Limb (tissue), 2 donors: Measurements from ENCODE around the gene CNOT2.

Experiments
- DNase-seq, 2 donors: peaks; one replicate each; pipeline ENCODE4 v3.0.0-alpha.2; 2016; ENCODE audit errors: extremely low spot score in 2 of 2

Gene CNOT2

GRCh38 chr12:70251226-70251625 is 8.0 kb downstream of the CNOT2 start:
- no peak for DNase-seq

DNA sequence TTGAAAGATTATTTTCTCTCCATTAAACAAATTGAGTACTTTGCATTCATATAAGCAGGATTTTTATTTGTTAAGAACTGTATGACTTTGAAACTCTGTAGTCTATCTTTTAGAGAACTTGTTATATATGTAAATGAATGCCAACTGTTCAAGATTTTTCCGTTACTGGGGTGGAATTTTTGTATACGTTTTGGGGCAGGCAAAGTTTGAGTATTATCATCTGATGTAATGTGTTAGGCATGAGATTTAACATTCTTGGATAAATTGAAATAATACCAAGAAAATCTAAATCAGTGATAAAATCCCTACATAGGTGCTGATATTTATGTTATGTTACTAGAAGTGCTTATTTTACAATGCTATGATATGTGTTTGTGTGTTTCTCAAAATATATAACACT is 8.4 kb downstream of the CNOT2 start:
- no peak for DNase-seq

- DNase-seq: no peak
Observed at GRCh38 chr12:70252832-70253231, 9.6 kb downstream of the CNOT2 start.

DNA sequence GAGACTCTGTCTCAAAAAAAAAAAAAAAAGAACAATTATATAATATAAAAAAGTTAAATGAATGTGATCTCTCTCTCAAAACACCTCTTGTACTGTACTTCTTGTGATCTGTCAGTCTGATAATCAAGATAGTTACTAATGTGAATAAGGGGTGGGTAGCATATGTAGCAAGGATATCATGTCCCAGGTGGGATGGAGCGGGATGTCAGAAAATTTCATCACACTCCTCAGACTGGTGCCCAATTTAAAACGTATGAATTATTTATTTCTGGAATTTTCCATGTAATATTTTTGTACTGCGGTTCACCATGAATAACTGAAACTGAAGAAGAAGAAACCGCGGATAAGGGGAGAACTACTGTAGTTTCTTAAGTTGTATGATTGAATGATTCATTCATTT is 11.0 kb downstream of the CNOT2 start:
- DNase-seq: no peak

DNA sequence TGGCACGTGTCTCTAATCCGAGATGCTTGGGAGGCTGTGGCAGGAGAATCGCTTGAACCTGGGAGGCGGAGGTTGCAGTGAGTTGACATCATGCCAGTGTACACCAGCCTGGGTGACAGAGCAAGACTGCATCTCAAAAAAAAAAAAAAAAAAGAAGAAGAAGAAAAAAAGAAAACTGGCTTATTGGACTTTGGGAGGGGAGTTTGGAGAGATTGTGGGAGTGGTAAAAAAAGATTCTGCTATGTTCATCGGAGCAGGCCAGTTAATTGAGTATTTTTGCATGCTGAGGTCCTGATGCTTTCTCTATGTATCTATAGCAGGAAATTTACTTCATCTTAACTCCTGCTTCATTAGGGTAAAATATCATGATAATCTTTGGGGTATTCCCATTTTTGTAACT is 11.6 kb downstream of the CNOT2 start:
- no peak for DNase-seq

DNA sequence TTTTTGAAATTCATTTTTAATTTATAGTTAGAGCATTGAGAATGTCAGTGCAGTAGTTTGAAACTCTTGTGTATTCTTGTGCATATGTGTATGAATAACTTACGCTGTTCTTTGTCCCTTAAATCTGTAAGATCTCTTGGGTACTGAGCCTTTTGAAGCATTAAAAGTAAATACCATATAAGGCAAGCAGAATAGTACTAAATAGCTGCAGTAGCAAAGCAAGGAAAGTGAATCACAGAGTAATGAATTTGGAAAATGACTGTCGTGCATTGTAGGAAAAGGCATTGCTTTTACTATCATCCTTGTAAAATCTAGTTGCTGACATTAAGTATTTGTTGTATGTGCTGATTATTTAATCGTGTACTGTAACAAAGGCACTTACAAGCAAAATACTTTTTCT is 12.1 kb downstream of the CNOT2 start:
- DNase-seq: no peak

- DNase-seq: no peak
Observed at GRCh38 chr12:70258605-70259403, 15.6 kb downstream of the CNOT2 start.

DNA sequence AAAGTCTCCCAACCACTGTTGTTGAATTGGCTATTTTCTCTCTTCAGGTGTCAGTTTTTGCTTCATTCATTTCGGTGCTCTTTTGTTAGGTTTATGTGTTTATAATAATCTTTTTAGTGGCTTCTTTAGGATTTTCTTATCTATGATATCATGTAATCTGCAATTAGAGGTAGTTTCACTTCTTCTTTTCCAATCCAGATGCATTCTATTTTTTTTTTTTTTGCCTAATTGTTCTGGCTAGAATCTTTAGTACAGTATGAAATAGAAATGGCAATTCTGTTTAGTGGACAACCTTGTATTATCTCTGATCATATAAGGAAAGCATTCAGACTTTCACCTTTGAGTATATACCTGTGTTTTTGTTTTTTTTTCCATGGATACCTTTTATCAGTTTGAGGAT is 17.4 kb downstream of the CNOT2 start:
- no peak for DNase-seq

DNA sequence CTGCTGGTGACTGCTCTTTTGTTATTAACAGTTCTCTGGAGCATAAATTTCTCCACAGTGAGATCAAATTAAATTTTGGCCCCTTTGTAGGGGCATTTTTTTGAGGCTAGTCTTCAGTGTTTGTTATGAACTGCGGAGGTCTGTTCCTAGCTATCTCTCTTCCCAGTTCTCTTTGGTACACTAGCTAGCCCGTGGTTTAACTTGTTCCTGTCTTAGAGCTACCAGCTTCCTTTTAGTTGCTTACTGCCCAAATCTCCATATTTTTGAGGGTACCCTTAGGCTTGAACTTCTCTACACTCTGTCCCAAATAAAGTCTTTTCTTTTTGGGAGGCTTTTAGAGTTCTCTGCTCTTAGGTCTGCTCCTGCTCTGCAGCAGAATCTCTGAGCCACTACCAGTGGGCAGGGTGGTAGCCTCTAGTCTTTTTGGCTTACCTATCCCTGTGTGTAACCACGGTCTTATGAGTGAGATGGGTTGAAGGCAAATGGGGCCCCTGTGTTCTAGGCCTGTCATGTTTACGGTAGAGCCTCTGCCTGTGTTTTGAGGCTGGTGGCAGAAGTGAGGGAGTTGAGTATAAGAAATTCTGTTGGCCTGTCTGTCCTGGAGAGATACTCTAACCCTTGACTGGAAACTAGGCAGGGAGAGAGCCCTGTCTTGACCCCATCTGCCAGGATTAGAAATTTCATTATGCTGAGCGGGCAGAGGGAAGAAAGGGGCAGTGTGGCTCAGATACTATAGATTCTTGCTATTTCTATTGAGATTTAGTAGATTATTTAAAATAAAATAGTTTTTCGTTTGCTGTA is 21.0 kb downstream of the CNOT2 start:
- no peak for DNase-seq

DNA sequence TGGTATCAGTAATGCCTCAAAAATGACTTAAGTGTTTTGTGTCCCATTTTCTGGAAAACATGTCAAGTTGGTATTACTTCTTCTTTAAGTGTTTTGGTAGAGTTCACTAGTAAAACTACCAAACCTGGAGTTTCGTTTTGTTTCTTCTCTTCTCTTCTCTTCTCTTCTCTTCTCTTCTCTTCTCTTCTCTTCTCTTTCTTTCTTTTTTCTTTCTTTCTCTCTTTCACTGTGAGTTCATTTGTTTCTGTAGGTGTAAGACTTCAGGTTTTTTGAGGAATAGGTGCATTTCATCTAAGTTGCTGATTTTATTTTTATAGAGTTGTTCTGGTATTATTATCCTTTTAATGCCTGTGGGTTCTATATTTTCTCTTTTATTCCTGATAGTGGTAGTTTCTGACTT is 21.9 kb downstream of the CNOT2 start:
- no peak for DNase-seq

GRCh38 chr12:70267550-70267949 is 24.3 kb downstream of the CNOT2 start:
- no peak for DNase-seq

- no peak for DNase-seq
Observed at GRCh38 chr12:70268972-70269371, 25.7 kb downstream of the CNOT2 start.

- DNase-seq: no peak
Observed at GRCh38 chr12:70270108-70270507, 26.9 kb downstream of the CNOT2 start.

GRCh38 chr12:70271025-70271424 is 27.8 kb downstream of the CNOT2 start:
- no peak for DNase-seq

- no peak for DNase-seq
Observed at GRCh38 chr12:70272510-70272909, 29.3 kb downstream of the CNOT2 start.

GRCh38 chr12:70275045-70275444 is 31.8 kb downstream of the CNOT2 start:
- no peak for DNase-seq

- no peak for DNase-seq
Observed at GRCh38 chr12:70277973-70278372, 34.7 kb downstream of the CNOT2 start.

GRCh38 chr12:70278945-70279344 is 35.7 kb downstream of the CNOT2 start:
- no peak for DNase-seq

DNA sequence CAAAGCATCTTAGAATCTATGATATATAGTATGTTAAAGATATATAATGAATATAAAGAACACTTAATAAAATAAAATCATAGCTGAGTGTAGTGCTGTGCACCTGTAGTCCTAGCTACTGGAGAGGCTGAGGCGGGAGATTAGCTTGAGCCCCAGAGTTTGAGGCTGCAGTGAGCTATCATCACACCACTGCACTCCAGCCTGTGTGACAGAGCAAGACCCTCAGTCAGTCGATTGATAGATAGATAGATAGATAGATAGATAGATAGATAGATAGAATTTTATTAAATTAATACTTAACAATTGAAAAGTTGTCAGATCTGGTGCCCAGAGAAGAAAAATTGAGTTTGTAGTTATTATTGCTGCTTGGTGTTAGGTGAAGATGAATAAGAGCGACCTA is 40.0 kb downstream of the CNOT2 start:
- DNase-seq: no peak

DNA sequence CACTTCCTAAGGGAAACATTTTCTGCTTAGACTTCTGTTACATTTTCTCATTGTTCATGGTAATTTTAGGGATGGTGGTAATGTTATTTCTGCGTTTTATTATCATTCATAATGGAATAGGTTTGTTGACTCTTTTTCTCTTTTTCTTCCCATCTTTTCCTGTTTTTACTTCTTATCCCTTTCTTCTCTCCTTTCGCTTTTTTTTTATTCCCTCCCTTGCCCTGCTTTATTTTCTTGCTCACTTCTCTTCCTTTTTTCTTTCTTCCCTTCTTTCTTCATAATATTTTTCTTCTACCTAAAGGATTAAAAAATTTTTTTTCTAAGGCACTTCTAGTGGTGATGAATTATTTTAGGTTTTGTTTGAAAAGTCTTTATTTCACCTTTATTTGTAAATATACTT is 45.6 kb downstream of the CNOT2 start:
- DNase-seq: no peak

DNA sequence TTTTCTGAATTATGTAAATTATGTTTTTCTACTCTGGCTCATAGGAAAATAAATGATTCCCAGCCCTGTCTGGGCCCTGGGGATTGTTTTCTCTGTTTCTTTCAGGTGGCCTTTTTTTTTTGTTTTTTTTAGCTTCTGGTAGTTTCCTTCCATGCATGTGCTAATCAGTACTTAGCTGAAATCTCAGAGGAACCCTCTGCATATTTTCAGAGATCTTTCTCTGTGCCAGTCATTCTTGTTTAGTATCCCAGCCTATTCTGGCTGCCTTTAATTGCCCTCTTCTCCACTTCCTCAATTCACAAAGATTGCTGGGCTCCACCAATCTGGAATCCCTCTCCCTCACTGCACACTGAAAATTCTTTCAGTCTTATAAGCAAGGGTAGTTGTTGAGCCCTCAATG is 46.9 kb downstream of the CNOT2 start:
- DNase-seq: no peak

DNA sequence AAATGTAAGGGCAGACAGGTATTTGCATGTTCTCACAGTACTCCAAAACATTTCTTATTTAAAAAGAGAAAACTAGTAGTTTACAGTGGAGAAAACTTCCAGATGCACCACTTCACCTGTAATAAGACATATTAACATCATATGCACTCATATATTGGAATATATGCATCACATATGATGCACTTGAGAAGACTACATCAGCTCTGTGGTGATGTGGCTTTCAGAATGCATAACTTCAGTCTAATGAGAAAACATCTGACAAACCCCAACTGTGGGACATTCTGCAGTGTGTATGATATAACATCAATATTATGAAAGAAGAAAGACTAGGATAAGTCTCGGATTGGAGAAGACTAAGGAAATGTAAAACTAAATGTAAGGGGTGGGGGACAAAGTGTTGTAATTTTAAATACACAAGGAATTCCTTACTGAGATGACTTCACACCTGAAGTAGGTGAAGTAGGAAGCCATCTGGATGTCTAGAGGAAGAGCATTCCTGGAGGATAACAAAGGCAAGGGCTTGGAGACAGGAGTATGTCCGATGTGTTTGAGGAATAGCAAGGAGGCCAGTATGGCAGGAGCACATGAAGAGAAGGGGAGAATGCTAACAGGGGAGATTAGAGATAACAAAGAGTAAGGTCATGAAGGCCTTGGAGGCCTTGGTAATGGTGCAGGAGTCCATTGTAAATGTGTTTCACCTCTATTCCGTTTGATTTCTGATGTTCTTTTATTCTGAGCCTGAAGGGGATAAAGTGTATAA is 49.0 kb downstream of the CNOT2 start:
- no peak for DNase-seq
